Dendritic cell treated with granulocyte-macrophage colony-stimulating factor and Interleukin-4, amounts not matched to agents 40 ng/mL and 50 ng/mL, for 4 days (primary cell): ENCODE data around the gene SH3GL3.

Experiments used
- H3K27ac Mint-ChIP-seq: one replicate; pipeline ENCODE4 v1.8.0; 2022; ENCODE audit warnings: mild to moderate bottlenecking, mixed read lengths
- H3K27me3 Mint-ChIP-seq: one replicate; pipeline ENCODE4 v1.8.0; 2022; ENCODE audit warnings: mild to moderate bottlenecking, mixed read lengths
- H3K36me3 Mint-ChIP-seq: one replicate; pipeline ENCODE4 v1.8.0; 2022; ENCODE audit warnings: low read depth, mixed read lengths
- H3K4me1 Mint-ChIP-seq: one replicate; pipeline ENCODE4 v1.8.0; 2022; ENCODE audit warnings: low read depth, mixed read lengths
- H3K4me3 Mint-ChIP-seq: one replicate; pipeline ENCODE4 v1.8.0; 2022; ENCODE audit warnings: mild to moderate bottlenecking, moderate library complexity, mixed read lengths
- H3K9me3 Mint-ChIP-seq: one replicate; pipeline ENCODE4 v1.8.0; 2022; ENCODE audit warnings: mixed read lengths
- intact Hi-C: fragments of 100-400 bp; cut with micrococcal nuclease; formaldehyde crosslinking; loops from one replicate; pipeline ENCODE4 v1.15.0; 2022

SH3GL3 gene

DNA sequence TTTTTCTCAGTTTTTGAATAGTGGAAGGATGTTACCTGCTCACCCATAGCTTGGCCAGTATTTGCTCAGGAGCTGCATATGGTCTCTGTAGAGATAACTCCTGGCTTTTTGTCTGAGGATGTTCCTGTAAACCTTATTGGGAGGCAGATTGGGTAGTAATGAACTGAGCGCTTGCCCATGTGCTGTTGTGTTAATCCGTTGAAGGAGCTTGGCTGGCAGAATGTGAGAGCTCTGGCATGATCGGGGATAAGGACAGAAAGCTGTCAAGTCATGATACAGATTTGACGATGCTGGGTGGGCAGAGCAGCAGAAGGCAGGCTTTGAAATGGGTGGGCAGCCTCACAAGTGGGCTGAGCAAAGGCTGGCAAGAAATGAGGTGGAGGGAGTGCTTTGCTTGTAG, 27.4 kb downstream of the SH3GL3 start:
- Mint-ChIP-seq H3K27ac (no peak overlapping the region), H3K27me3 (peaks cover 2% of the 10 kb centered on the region), H3K4me3 (no peak overlapping the region), H3K36me3 (no peaks in the 10 kb centered on the region), H3K4me1 (no peaks in the 10 kb centered on the region), H3K9me3 (no peaks in the 10 kb centered on the region)
- intact Hi-C loops: no loop called here

DNA sequence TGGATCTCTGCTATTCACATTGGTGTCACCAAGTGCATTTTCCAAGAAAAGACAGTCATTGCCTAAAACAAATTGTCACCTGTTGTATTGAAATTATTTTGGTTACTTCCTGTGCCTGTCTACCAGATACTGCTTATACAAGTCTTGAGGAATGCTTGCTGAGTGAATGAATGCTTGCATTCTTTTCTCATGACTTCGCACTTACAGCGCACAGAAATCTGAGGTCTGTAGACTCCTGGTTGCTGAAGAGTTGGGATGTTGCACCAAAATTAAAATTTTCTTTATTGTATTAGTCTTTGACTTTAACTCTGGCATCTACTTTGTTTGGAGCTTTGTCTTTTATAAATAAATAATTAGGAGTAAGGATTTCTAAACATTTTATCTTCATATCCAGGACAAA, 28.4 kb downstream of the SH3GL3 start:
- Mint-ChIP-seq H3K36me3 (no peaks in the 10 kb centered on the region), H3K27ac (no peak overlapping the region), H3K27me3 (peaks cover 2% of the 10 kb centered on the region), H3K4me1 (no peaks in the 10 kb centered on the region), H3K9me3 (no peaks in the 10 kb centered on the region), H3K4me3 (no peak overlapping the region)
- intact Hi-C loops: no loop called here

DNA sequence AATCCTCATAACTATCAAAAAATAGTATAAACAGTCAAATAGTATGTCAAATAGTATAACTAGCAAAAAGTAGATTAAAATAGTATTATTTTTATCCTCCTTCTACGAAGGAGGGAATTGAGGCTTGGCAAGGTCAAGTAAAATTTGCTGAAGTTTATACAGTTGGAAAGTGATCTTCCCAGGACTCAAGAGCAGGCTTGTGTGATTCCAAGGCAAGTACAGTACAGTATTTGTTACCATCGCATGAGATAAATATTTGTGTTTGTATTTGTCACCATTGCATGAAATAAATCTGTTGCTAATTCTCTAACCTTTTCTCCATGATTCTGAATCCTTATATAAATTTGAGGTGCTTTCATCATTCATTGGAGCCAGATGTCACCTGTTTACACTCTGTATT, 28.9 kb downstream of the SH3GL3 start:
- Mint-ChIP-seq H3K36me3 (no peaks in the 10 kb centered on the region), H3K27ac (no peak overlapping the region), H3K27me3 (peaks cover 2% of the 10 kb centered on the region), H3K4me3 (no peak overlapping the region), H3K9me3 (no peaks in the 10 kb centered on the region), H3K4me1 (no peaks in the 10 kb centered on the region)
- intact Hi-C loops: no loop called here

DNA sequence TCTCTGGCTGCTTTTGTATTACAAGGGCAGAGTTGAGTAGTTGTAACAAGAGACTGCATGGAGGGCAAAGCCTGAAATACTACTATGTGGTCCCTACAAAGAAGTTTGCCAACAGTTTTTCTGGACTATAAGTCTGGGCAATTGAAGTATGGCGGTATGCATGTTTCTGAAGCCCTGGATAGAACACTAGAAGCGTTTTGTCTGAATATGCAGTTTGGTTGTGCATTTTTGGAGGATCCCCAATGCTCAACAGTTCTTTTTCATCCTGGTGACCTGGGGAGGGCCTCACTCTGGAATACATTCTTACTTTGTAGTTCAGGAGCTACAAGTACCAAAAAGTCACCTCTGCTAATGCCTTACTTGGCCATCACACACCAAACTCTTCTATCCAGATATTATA, 29.6 kb downstream of the SH3GL3 start:
- intact Hi-C loops: no loop called here
- Mint-ChIP-seq H3K36me3 (no peaks in the 10 kb centered on the region), H3K27ac (no peak overlapping the region), H3K4me3 (no peak overlapping the region), H3K27me3 (peaks cover 2% of the 10 kb centered on the region), H3K4me1 (no peaks in the 10 kb centered on the region), H3K9me3 (no peaks in the 10 kb centered on the region)

DNA sequence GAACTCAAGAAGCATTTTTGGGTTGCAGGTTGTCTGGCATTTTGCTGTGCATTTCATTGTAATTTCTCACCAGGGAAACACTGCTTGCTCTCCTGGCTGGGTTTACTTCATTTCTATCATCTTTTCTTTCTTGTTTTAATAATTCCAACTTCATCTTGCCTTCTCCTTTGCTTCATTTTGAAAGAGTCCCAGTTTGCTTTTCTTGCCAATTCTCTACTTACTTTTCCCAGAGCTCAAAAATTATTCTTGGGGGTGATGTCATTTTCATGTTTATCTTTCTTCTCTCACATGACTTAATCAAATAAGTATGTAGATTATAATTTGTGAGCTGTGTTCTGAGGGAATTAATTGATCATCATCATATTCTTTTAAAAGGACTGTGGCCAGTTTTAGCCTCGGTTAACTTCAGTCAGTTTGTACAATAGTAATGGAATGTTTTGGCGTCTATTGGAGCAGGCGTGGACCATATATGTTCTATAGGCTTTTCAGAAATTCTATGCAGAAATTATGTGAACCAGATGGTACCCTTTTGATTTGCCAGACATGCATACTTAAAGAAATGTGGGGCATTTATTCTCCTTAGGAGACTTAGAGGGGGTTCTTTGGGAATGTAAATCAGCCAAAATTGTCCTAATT, 30.1 kb downstream of the SH3GL3 start:
- H3K27me3 Mint-ChIP-seq: peaks cover under 1% of the 10 kb centered on the region
- intact Hi-C loops: no loop called here

DNA sequence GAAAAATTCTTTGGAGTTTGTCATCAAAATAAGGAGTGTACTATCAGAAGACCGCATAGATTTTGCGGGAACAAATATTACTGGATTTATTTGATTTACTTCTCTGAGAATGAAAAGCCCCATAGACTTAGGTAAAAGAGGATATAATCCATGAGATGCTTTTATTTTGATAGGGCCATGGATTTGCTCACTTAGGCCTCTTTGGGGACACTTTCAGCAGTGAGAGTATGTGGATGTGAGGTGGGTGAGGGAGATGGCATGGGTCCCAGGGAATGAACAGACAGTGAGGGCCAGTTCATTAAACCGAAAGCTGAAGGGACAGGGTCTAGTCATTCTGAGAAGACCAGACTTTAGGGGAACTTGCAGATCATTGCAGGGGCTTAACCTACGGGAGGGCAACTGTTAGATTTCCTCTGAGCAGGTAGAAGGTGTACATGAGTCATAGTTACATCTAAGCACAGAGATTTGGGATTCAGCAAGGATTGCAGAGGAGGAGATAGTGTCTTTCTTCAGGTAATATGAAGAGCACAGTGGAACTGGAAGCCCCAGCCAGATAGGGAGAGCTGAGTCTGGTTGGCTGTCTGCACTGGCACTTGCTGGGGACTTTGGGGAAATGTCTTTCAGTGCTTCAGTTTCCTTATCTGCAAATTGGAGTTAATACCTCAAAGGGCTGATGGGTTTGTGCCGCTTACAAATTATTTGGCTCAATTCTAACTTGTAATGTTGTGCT, 30.8 kb downstream of the SH3GL3 start:
- no peak overlapping the region for H3K27ac Mint-ChIP-seq
- H3K9me3 Mint-ChIP-seq: no peaks in the 10 kb centered on the region
- intact Hi-C loops: no loop called here
- H3K4me1 Mint-ChIP-seq: no peaks in the 10 kb centered on the region
- H3K36me3 Mint-ChIP-seq: no peaks in the 10 kb centered on the region
- H3K4me3 Mint-ChIP-seq: no peak overlapping the region
- H3K27me3 Mint-ChIP-seq: no peaks in the 10 kb centered on the region

More for the DNA sequence above, 30.1 kb downstream of the SH3GL3 start:
- H3K4me3 Mint-ChIP-seq: no peak overlapping the region
- no peaks in the 10 kb centered on the region for H3K9me3 Mint-ChIP-seq
- H3K36me3 Mint-ChIP-seq: no peaks in the 10 kb centered on the region
- no peaks in the 10 kb centered on the region for H3K4me1 Mint-ChIP-seq
- no peak overlapping the region for H3K27ac Mint-ChIP-seq

DNA sequence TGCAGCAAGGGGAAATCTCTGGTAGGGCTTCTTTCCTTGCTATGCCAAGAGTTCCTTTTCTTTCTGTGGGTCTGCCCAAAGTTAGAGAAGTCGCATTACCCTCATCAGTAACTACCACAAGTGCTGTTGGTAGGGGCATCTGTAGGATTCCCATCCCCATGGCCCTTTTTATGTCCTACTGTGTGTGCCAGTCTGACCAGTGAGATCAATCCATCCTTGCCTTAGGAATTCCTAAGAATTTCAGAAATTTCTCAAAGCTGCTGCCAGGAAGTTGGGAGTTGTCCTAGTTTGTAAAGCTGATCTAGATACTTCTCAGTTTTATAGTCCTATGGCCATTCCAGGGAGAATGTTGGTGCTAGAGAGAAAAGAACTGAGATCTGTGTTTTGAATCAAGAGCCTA, 36.5 kb downstream of the SH3GL3 start:
- no peaks in the 10 kb centered on the region for H3K9me3 Mint-ChIP-seq
- H3K27ac Mint-ChIP-seq: no peak overlapping the region
- H3K4me1 Mint-ChIP-seq: no peaks in the 10 kb centered on the region
- no peak overlapping the region for H3K4me3 Mint-ChIP-seq
- no peaks in the 10 kb centered on the region for H3K36me3 Mint-ChIP-seq
- no peaks in the 10 kb centered on the region for H3K27me3 Mint-ChIP-seq
- intact Hi-C loops: no loop called here

DNA sequence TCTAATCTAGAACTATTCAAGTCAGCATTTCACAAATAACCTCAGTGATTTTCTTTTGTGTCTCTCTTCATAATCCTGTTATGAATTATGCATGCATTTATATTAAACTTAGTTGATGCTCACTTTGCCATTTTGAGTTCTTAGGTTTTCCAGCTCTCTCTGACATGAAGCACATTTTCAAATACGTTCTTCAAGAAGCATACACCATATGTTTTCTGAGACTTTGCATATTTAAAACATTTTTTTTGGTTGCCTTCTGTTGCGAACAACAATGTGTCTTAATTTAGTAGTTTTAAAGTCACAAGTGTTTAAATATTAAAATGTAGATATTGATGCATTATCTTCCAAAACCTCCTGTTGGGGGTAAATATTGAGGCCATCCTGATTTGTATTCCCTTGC, 37.5 kb downstream of the SH3GL3 start:
- H3K27me3 Mint-ChIP-seq: no peaks in the 10 kb centered on the region
- H3K4me1 Mint-ChIP-seq: no peaks in the 10 kb centered on the region
- intact Hi-C loops: no loop called here
- no peaks in the 10 kb centered on the region for H3K9me3 Mint-ChIP-seq
- H3K4me3 Mint-ChIP-seq: no peak overlapping the region
- no peak overlapping the region for H3K27ac Mint-ChIP-seq
- no peaks in the 10 kb centered on the region for H3K36me3 Mint-ChIP-seq

DNA sequence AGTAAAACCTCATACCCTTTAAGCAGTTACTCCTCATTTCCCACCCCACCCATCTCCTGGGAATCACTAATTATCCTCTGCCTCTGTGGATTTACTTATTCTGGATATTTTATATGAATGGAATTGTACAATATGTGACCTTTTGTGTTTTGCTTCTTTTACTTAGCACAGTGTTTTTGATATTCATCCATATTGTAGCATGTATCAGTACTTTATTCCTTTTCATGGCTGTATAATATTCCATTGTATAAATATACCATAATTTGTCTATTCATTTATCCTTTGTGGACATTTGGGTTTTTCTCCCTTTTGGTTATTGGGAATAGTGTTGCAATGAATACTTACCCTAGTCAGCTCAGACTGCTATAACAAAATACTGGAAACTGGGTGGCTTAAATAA, 39.2 kb downstream of the SH3GL3 start:
- H3K4me1 Mint-ChIP-seq: no peaks in the 10 kb centered on the region
- intact Hi-C loops: no loop called here
- no peak overlapping the region for H3K4me3 Mint-ChIP-seq
- no peak overlapping the region for H3K27ac Mint-ChIP-seq
- no peaks in the 10 kb centered on the region for H3K27me3 Mint-ChIP-seq
- no peaks in the 10 kb centered on the region for H3K9me3 Mint-ChIP-seq
- H3K36me3 Mint-ChIP-seq: no peaks in the 10 kb centered on the region

DNA sequence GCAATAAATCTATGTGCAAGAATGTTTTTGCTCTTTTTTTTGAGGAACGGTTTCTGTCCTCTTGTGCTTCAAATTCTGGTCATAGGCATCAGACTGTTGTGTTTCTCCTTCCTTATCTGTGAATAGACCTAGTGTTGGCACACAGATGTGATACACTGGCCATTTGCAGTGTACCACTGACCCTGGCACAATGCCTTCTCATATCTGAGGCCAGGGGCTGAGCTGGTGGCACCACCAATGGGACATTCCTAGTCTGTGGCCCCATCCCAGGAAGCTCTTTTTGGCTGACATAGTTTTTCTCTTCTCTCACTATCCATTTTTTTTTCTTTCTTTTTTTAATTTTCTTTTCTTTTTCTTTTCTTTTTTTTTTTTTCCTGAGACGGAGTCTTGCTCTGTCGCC, 40.4 kb downstream of the SH3GL3 start:
- no peak overlapping the region for H3K27ac Mint-ChIP-seq
- H3K27me3 Mint-ChIP-seq: no peaks in the 10 kb centered on the region
- H3K36me3 Mint-ChIP-seq: no peaks in the 10 kb centered on the region
- H3K4me1 Mint-ChIP-seq: no peaks in the 10 kb centered on the region
- H3K9me3 Mint-ChIP-seq: no peaks in the 10 kb centered on the region
- intact Hi-C loops: no loop called here
- no peak overlapping the region for H3K4me3 Mint-ChIP-seq

DNA sequence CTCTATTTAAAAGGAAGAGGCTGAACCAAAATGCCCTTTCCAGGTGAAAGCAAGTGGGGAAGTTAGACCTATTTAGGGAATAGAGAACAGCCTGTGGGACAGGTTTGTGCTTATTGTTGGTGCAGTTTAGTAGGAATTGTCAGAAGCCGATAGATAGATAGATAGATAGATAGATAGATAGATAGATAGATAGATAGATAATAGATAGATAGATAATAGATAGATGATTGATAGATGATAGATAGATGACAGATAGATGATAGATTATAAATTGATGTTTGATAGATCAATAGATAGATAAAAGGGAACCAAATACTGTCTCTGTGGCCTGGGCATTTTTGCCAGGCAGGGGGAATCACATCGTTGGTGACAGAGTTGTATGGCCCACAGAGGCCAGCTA, 42.5 kb downstream of the SH3GL3 start:
- intact Hi-C loops: no loop called here
- no peak overlapping the region for H3K27ac Mint-ChIP-seq
- H3K36me3 Mint-ChIP-seq: no peaks in the 10 kb centered on the region
- H3K27me3 Mint-ChIP-seq: peaks cover 2% of the 10 kb centered on the region
- H3K9me3 Mint-ChIP-seq: no peaks in the 10 kb centered on the region
- no peak overlapping the region for H3K4me3 Mint-ChIP-seq
- no peaks in the 10 kb centered on the region for H3K4me1 Mint-ChIP-seq

DNA sequence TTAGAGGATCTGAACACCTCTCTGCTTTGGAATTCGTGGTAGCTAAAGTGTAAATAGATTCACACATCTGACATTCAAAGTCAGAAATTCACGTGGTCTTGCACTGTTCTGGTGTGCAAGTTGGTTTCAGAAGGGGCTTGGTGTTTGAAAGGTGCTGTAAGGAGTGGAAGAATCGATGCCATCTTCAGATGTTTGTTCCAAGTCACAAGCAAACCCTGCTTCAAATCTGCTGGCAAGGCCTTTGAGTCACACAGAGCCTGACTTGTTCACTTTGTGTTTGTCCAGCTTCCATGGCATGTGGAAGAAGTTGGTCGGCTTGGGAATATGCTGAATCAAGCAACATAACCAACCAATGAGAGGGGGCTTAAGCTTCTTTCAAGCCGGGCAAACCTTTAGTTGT, 44.3 kb downstream of the SH3GL3 start:
- intact Hi-C loops: no loop called here
- H3K27me3 Mint-ChIP-seq: peaks cover 2% of the 10 kb centered on the region
- H3K4me1 Mint-ChIP-seq: no peaks in the 10 kb centered on the region
- H3K36me3 Mint-ChIP-seq: no peaks in the 10 kb centered on the region
- no peak overlapping the region for H3K27ac Mint-ChIP-seq
- H3K4me3 Mint-ChIP-seq: no peak overlapping the region
- H3K9me3 Mint-ChIP-seq: no peaks in the 10 kb centered on the region

DNA sequence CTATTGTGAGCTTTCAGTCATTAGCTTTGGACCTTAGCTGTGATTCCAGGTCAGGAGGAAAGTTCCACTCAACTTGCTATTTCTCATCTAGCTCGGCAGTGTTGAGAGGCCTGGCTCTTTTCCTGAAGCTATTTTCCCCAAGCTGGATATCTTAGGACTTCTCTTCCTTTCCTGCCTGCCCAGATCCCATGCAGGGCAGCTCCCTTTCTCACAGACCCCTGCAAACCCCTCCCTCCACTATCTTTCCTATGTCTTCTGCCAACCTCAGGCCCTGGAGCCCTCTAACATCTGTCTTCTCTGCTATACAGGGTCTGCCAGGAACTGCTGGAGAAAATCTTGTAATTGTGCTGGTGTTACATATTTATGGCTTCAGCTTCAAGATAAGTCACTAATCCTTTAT, 49.6 kb downstream of the SH3GL3 start:
- Mint-ChIP-seq H3K36me3 (no peaks in the 10 kb centered on the region), H3K4me1 (no peaks in the 10 kb centered on the region), H3K27ac (no peak overlapping the region), H3K4me3 (no peak overlapping the region), H3K27me3 (peaks cover 2% of the 10 kb centered on the region), H3K9me3 (peaks cover 16% of the 10 kb centered on the region)
- intact Hi-C loops: no loop called here

DNA sequence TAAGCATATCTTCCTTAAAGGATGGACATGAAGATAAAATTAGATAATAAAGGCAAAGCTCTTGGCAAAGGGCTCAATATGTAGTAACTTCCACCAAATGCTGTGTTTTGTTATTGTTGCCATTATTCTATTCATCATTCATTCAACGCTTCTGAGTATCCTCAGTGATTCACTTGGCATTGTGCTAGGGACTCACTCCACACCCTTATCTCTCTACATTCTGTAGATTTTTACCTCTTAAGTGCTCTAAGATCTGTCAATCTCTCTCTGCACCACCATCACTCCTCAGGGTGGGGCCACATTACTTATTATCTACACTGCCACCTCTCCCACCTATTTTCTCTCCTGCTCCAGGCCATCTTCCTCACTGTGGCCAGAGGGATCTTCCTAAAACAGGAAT, 51.2 kb downstream of the SH3GL3 start:
- no peaks in the 10 kb centered on the region for H3K36me3 Mint-ChIP-seq
- H3K4me3 Mint-ChIP-seq: no peak overlapping the region
- H3K27me3 Mint-ChIP-seq: peaks cover 2% of the 10 kb centered on the region
- no peaks in the 10 kb centered on the region for H3K4me1 Mint-ChIP-seq
- intact Hi-C loops: no loop called here
- peaks cover 16% of the 10 kb centered on the region for H3K9me3 Mint-ChIP-seq
- H3K27ac Mint-ChIP-seq: no peak overlapping the region

DNA sequence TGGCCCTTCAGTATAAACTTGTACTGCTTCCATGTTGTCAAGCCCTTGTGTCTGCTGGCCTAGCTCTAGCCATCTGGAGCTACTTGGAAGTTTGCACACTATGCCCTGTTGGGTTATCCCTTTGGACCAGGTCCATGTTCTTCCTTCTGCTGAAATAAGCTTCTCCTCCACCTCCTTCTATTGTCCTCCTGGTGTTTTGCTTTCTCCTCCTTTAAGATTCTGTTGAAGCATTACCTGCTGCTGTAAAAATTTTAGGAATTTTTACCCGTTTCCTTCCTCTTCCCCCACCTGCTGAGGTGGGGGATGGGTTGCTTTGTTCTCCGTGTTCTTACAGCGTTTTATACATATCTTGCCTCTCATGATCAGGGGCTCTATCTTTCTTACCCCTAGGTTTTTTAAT, 51.7 kb downstream of the SH3GL3 start:
- Mint-ChIP-seq H3K9me3 (peaks cover 16% of the 10 kb centered on the region), H3K4me3 (no peak overlapping the region)

More for the DNA sequence above, 51.7 kb downstream of the SH3GL3 start:
- intact Hi-C loops: no loop called here
- Mint-ChIP-seq H3K27ac (no peak overlapping the region), H3K4me1 (no peaks in the 10 kb centered on the region), H3K27me3 (peaks cover under 1% of the 10 kb centered on the region), H3K36me3 (no peaks in the 10 kb centered on the region)
